Tibial artery (tissue), 4 donors: ENCODE data around the gene TAS2R41.
"Not testable (repeated sequence)": the region's sequence is repeated elsewhere in the genome, so short reads cannot be mapped to it uniquely, and the experiment has no call there.

Experiments
- DNase-seq, 2 donors: peaks; one replicate each; pipeline ENCODE4 v3.0.0-alpha.2; 2019
- H3K27ac ChIP-seq, 2 donors: fragments of 200-600 bp; sonication (generic) in 1 of 2; 1 replicate in 1 of 2; 2 replicates in 1 of 2; pipeline ENCODE4 v1.5.1; 2018 to 2019; ENCODE audit warnings: mild to moderate bottlenecking in 1 of 2
- H3K27me3 ChIP-seq, 2 donors: fragments of 200-600 bp; sonication (generic) in 1 of 2; one replicate each; pipeline versions ENCODE4 v1.5.1 to v1.6.0; 2016 to 2019
- H3K36me3 ChIP-seq, 3 donors: fragments of 200-600 bp; sonication (generic) in 2 of 3; one replicate each; pipeline ENCODE4 v1.5.1; 2016 to 2019; ENCODE audit warnings: mild to moderate bottlenecking in 2 of 3
- H3K4me1 ChIP-seq, 4 donors: fragments of 200-600 bp; sonication (generic) in 2 of 4; 1 replicate in 3 of 4; 2 replicates in 1 of 4; pipeline ENCODE4 v1.5.1; 2016 to 2019
- H3K4me3 ChIP-seq, 2 donors: fragments of 200-600 bp; sonication (generic) in 1 of 2; 1 replicate in 1 of 2; 2 replicates in 1 of 2; pipeline ENCODE4 v1.5.1; 2018 to 2019; ENCODE audit warnings: mild to moderate bottlenecking in 2 of 2
- H3K9me3 ChIP-seq, 3 donors: fragments of 200-600 bp; sonication (generic) in 1 of 3; one replicate each; pipeline ENCODE4 v1.5.1; 2016 to 2019
- CTCF ChIP-seq, 2 experiments: fragments of 200-600 bp in 1 of 2; fragments of 450-650 bp in 1 of 2; IDR thresholded peaks; one replicate each; pipeline ENCODE4 v1.5.1; 2017 to 2019; ENCODE audit warnings: antibody characterized with exemption in 2 of 2, mild to moderate bottlenecking in 1 of 2, moderate library complexity in 1 of 2
- intact Hi-C: fragments of 100-400 bp; cut with DNase I; formaldehyde crosslinking; loops from one replicate; pipeline ENCODE4 v1.15.0; 2023; ENCODE audit warnings: low total_unique reads

Gene TAS2R41

GRCh38 chr7:143480501-143480900, 2.8 kb downstream of the TAS2R41 start:
- Histone ChIP-seq H3K36me3 (no peaks in the 10 kb centered on the region), H3K27ac (no peak overlapping the region), H3K4me1 (peaks cover 0 to 6% (median 0%) of the 10 kb centered on the region in 4 donors), H3K4me3 (no peak overlapping the region), H3K27me3 (no peaks in the 10 kb centered on the region), H3K9me3 (no peaks in the 10 kb centered on the region)
- intact Hi-C loops, result no loop called here
- DNase-seq, result no peak
- TF ChIP-seq CTCF (IDR thresholded peaks at IDR 0.05), result no peak

GRCh38 chr7:143484119-143484518, 6.4 kb downstream of the TAS2R41 start:
- TF ChIP-seq CTCF (IDR thresholded peaks at IDR 0.05), result no peak
- intact Hi-C loops, result no loop called here
- H3K4me3 ChIP-seq, result no peak overlapping the region

GRCh38 chr7:143485094-143485493, 7.4 kb downstream of the TAS2R41 start:
- Histone ChIP-seq H3K4me1 (peaks cover 0 to 6% (median 0%) of the 10 kb centered on the region in 4 donors), H3K36me3 (no peaks in the 10 kb centered on the region), H3K4me3 (no peak overlapping the region), H3K27me3 (no peaks in the 10 kb centered on the region), H3K9me3 (no peaks in the 10 kb centered on the region), H3K27ac (no peak overlapping the region)
- no peak for TF ChIP-seq CTCF (IDR thresholded peaks at IDR 0.05)
- DNase-seq, result no peak
- intact Hi-C loops, result no loop called here

More at GRCh38 chr7:143484119-143484518, 6.4 kb downstream of the TAS2R41 start:
- Histone ChIP-seq H3K9me3 (no peaks in the 10 kb centered on the region), H3K27ac (no peak overlapping the region), H3K27me3 (no peaks in the 10 kb centered on the region), H3K36me3 (no peaks in the 10 kb centered on the region), H3K4me1 (peaks cover 0 to 6% (median 0%) of the 10 kb centered on the region in 4 donors)
- no peak for DNase-seq

GRCh38 chr7:143485500-143485899, 7.8 kb downstream of the TAS2R41 start:
- H3K4me1 ChIP-seq, result peaks cover 0 to 6% (median 0%) of the 10 kb centered on the region in 4 donors
- TF ChIP-seq CTCF (IDR thresholded peaks at IDR 0.05), result no peak
- intact Hi-C loops, result no loop called here
- H3K27ac ChIP-seq, result no peak overlapping the region
- H3K36me3 ChIP-seq, result no peaks in the 10 kb centered on the region
- no peak overlapping the region for H3K4me3 ChIP-seq
- no peaks in the 10 kb centered on the region for H3K9me3 ChIP-seq
- DNase-seq, result no peak
- no peaks in the 10 kb centered on the region for H3K27me3 ChIP-seq

- H3K36me3 ChIP-seq, H3K27me3 ChIP-seq, H3K27ac ChIP-seq, H3K4me3 ChIP-seq, intact Hi-C loops, DNase-seq, H3K9me3 ChIP-seq, H3K4me1 ChIP-seq: not testable (repeated sequence)
Observed at GRCh38 chr7:143486266-143486665, 8.6 kb downstream of the TAS2R41 start.

- Histone ChIP-seq H3K27me3 (no peaks in the 10 kb centered on the region), H3K4me1 (peaks cover 0 to 6% (median 0%) of the 10 kb centered on the region in 4 donors), H3K9me3 (no peaks in the 10 kb centered on the region), H3K36me3 (no peaks in the 10 kb centered on the region), H3K27ac (no peak overlapping the region), H3K4me3 (no peak overlapping the region)
- no peak for DNase-seq
- intact Hi-C loops, result no loop called here
- no peak for TF ChIP-seq CTCF (IDR thresholded peaks at IDR 0.05)
Observed at GRCh38 chr7:143487061-143487460, 9.4 kb downstream of the TAS2R41 start.
